Fibroblast of skin of right biceps (primary cell): ENCODE data around the gene GLRA1.
A peak's percentile ranks its signal among the peaks of the same experiment; 100 is the strongest.
"Not testable (repeated sequence)": the region's sequence is repeated elsewhere in the genome, so short reads cannot be mapped to it uniquely, and the experiment has no call there.

Experiments
- DNase-seq: peaks from one replicate; pipeline ENCODE4 v3.0.0-alpha.2; 2013

The GLRA1 gene

DNA sequence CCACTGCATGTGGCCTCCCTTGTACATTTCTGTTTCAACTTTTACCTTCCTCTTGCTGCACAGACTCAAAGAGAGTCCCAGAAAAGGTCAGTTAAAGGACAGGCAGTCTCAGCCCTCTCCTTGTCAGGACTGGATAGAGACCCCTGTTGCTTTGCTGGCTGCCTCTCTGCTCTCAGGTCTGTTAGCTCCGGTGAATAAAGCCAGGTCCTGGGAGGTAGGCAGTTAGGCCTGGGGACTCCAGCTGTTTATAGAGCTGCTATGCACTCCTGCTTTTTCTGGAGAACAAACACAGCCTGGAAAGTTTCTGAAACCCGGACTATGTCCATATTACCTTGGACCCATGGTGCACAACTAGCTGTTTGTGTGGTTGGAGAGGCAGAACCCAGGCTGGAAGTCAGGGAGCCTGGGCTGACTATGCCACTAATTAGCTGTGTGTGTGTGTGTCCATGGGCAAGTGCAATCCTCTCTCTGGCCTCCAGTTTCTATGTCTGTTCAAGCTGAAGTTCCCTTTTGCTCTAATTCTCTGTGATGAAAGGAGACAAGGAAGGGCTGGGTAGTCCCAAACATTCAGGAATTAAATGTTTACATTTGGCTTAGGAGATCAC lies 42.9 kb downstream of the GLRA1 start:
- no peak for DNase-seq

DNA sequence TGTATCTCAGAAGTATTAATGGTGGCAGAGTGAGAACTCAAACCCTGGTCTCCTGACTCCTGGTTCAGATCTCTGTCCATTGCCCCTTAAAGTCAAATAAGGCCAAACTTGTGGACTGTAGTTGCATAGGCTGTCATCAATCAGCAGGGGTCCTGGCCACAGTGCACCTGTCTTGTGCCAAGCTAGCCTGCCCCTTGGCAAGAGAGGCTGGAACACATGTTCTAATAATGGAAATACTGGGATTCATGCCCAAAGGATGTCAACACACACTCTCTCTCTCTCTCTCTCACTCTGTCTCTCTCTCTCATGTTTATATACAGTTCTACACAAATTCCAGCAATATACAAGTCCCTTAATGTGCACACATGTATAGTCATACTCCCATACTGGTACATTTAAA lies 44.3 kb downstream of the GLRA1 start:
- DNase-seq, result no peak

- no peak for DNase-seq
Observed at GRCh38 chr5:151873701-151874100, 51.0 kb downstream of the GLRA1 start.

DNA sequence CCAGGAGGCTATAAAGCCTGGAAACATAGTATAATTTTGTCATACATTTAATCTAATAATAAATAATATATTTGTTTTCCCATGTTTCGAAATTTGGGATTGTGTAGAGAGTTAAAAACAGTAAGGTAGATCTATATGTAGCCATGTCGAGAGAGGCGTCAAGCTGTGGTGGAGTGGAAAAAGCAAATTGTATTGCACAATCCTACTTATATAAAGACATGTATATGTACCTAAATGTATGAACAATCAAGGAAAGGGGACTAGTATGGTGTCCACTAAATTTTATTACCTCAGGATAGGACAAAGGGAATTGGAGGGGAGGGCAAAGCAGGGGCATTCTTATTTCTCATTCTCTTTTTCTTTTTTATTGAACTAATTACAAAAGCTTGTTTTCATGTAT lies 52.0 kb downstream of the GLRA1 start:
- no peak for DNase-seq

DNA sequence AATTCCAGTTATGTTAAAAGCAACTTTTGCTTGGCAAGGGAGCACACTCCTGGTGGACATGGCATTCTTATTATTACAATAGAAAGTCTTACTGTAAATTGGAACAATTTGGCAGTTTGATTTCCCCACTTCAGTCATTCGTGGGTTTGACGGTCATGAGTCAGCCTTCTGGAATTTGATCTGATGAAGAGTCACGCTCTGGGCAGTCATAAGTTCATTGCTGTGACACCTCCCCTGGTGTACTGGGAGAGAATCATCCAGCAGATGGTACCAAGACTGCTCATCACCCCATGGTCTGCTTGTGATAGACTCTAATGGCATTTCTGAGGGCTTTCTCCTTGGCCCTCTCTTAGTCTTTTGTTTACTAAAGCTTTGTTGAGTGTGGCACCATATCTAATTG lies 53.8 kb downstream of the GLRA1 start:
- DNase-seq, result peak; percentile 70

GRCh38 chr5:151870271-151870670 lies 54.4 kb downstream of the GLRA1 start:
- no peak for DNase-seq

DNA sequence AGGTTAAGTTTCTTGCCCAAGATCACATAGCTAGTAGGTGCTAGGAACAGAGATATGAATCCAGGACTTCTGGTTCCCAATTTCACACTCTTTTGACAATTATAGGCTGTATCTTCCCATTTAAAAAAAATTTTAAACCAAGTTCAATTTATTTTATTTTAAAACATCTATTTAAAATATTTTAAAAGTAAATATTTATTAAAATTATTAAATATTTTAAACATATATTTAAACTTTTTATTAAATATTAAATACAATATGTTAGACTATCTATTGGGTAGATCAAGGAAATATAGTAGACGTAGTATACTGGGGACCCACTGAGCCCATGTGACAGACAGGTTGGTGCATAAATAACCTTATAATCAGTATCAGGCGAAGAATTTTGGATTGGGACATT lies 54.8 kb downstream of the GLRA1 start:
- no peak for DNase-seq

GRCh38 chr5:151868451-151868850 lies 56.2 kb downstream of the GLRA1 start:
- no peak for DNase-seq

- DNase-seq, result no peak
Observed at GRCh38 chr5:151864061-151864748, 60.4 kb downstream of the GLRA1 start.

DNA sequence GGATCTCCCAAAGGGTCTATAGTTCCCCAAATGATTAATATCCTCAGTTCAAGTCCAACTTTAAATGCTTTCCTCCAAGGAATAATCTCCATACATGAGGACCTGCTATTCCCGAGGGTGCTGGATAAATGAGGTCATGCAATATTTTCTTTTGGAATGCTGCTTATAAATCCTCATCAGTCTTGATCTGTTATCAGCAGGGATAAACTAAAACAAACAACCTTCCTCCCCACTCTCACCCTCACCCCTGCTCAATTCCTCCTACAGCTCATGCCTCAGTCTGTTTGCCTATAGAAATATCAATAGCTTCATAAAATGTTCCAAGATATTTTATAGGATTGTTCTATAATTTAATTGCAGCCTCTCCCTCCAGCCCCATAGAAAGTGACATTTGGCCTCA lies 61.1 kb downstream of the GLRA1 start:
- DNase-seq, result no peak

GRCh38 chr5:151862811-151863472 lies 61.7 kb downstream of the GLRA1 start:
- DNase-seq, result no peak

- not testable (repeated sequence) for DNase-seq
Observed at GRCh38 chr5:151860867-151861266, 63.8 kb downstream of the GLRA1 start.

- no peak for DNase-seq
Observed at GRCh38 chr5:151856861-151857260, 67.8 kb downstream of the GLRA1 start.

GRCh38 chr5:151855701-151856100 lies 69.0 kb downstream of the GLRA1 start:
- no peak for DNase-seq

GRCh38 chr5:151847871-151848270 lies 76.8 kb downstream of the GLRA1 start:
- no peak for DNase-seq

DNA sequence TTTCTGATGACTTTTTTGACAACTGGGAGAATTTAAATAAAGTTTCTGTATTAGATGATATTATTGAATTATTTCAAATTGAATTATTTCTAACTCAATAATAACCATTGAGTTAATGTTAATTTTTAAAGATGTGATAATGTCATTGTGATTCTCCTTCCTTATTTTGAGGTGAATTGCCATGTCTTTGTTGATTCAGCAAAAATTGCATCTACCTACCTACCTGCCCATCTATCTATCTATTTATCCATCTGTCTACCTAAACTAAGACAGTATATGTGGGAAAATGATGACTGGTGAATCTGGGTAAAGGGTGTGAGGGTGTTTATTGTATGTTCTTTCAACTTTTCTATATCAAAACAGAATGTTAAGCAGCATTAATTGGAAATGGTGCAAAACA lies 77.9 kb downstream of the GLRA1 start:
- DNase-seq, result no peak

DNA sequence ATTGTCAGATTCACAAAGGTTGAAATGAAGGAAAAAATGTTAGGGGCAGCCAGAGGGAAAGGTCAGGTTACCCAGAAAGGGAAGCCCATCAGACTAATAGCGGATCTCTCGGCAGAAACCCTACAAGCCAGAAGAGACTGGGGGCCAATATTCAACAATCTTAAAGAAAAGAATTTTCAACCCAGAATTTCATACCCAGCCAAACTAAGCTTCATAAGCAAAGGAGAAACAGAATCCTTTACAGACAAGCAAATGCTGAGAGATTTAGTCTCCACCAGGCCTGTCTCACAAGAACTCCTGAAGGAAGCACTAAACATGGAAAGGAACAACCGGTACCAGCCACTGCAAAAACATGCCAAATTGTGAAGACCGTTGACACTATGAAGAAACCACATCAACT lies 91.8 kb downstream of the GLRA1 start:
- DNase-seq, result not testable (repeated sequence)

DNA sequence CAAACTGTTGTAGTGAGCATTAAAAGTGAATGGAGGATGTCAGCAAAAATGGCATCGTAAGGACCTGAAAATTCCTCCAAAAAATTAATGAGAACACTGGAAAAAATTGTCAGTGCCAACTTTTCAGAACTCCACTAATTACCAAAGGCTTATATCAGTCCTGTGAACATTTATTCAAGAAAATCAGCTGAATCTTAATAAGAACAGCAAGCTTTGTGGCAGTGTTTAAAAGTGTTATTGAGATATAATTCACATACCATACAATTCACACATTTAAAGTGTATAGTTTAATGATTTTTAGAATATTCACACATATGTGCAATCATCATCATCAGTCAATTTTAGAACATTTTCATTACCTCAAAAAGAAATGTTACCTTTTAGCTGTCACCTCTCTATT lies 95.3 kb downstream of the GLRA1 start:
- no peak for DNase-seq

DNA sequence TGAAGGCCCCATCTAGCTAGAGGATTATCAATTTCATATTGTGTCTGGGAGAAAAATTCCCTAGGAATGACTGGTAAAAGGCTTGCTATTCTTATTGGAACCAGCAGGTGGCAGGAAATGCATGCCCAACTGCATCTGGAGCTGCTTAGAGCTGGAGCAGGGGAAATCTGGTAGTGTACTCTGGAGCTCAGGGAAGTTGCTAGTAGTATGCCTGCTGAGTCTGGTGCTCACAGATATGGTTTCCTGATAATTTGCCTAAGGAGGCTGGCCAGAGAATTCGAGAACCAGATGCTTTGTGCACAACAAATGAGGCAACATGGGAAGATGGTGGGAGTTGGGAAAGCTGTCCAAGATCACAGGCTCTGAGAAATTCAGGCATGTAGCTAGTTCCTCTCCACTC lies 99.2 kb downstream of the GLRA1 start:
- DNase-seq, result peak; percentile 63

- DNase-seq, result no peak
Observed at GRCh38 chr5:151822141-151822540, 102.5 kb downstream of the GLRA1 start.

DNA sequence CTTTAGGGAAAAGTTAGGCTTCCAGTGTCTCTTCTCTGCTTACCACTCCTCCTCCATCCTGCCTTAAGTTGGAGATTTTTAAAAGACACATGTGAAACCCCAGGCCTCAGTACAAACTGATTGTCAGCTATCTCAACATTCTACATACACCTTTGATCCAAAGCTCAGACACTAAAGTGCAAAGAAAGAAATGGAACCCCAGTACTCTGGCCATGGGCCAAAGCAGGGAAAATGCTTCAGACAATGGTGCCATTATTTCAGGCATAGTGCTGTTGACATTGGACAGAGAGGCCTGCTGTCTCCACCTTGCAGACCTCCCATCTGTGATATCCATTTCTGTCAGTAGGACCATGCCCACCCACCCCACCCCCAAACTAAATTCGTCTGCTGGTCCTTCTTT lies 103.7 kb downstream of the GLRA1 start:
- no peak for DNase-seq

- peak; percentile 8 for DNase-seq
Observed at GRCh38 chr5:151820271-151820670, 104.4 kb downstream of the GLRA1 start.

- no peak for DNase-seq
Observed at GRCh38 chr5:151819830-151820229, 104.8 kb downstream of the GLRA1 start.

- DNase-seq, result no peak
Observed at GRCh38 chr5:151815051-151815450, 109.6 kb downstream of the GLRA1 start.
